ENCODE results near the gene CCL25. TPM values are rescaled to one million over a fixed set of nuclear protein-coding genes. Genes with fewer than 3 reads are reported as not detected.

CCL25 gene
- total and polyA plus RNA-seq, 2 of the 13 experiments (the other 11 are each of a cell fraction or from before 2014, with no cell fraction given) = not detected

- TF ChIP-seq HOMEZ (CRISPR knock-in tag; IDR thresholded peaks at IDR 0.05; ENCODE audit: low read depth) (no peak), HNF1B (CRISPR knock-in tag; IDR thresholded peaks at IDR 0.05) (0 out of 2 replicates have a peak, but pooled peaks have one; percentile 20), TOE1 (CRISPR knock-in tag; IDR thresholded peaks at IDR 0.05) (no peak), ZNF7 (CRISPR knock-in tag; IDR thresholded peaks at IDR 0.05) (no peak), THRA (CRISPR knock-in tag; IDR thresholded peaks at IDR 0.05; ENCODE audit: borderline replicate concordance) (no peak), RBFOX2 (IDR thresholded peaks at IDR 0.05; ENCODE audit: low read depth, low read length) (0 out of 2 replicates have a peak, but pooled peaks have one; percentile 19), ZNF501 (CRISPR knock-in tag; IDR thresholded peaks at IDR 0.05) (no peak), ZNF800 (CRISPR knock-in tag; IDR thresholded peaks at IDR 0.05) (no peak), ZNF512 (CRISPR knock-in tag; IDR thresholded peaks at IDR 0.05) (no peak), EED (CRISPR knock-in tag; IDR thresholded peaks at IDR 0.05) (no peak), DMAP1 (CRISPR knock-in tag; IDR thresholded peaks at IDR 0.05) (no peak), SMAD1 (CRISPR knock-in tag; IDR thresholded peaks at IDR 0.05; ENCODE audit: borderline replicate concordance, low read depth) (no peak), MED1 (CRISPR knock-in tag; IDR thresholded peaks at IDR 0.05) (no peak), MLX (CRISPR knock-in tag; IDR thresholded peaks at IDR 0.05) (no peak), NR0B2 (CRISPR knock-in tag; IDR thresholded peaks at IDR 0.05) (no peak), RXRA (CRISPR knock-in tag; IDR thresholded peaks at IDR 0.05) (peak; percentile 17; the same call in 1 of the 2 replicates), ZNF367 (CRISPR knock-in tag; IDR thresholded peaks at IDR 0.05; ENCODE audit: borderline replicate concordance) (no peak), POLR2A (IDR thresholded peaks at IDR 0.05; ENCODE audit: insufficient read depth in 1 of 2, low read depth in 2 of 2, low read length in 2 of 2) (no peak), SALL1 (CRISPR knock-in tag; IDR thresholded peaks at IDR 0.05) (peak; percentile 11; the same call in 1 of the 2 replicates), KLF9 (CRISPR knock-in tag; IDR thresholded peaks at IDR 0.05; ENCODE audit: low read depth) (no peak), ZNF614 (CRISPR knock-in tag; IDR thresholded peaks at IDR 0.05; ENCODE audit: borderline replicate concordance) (no peak)
Measured at GRCh38 chr19:8050274-8051096, 2.1 kb upstream of the CCL25 start (continued).

Data from HepG2 (cell line).